K562 (cell line): ENCODE data around the gene EN2.
A peak's percentile ranks its signal among the peaks of the same experiment; 100 is the strongest.

ENCODE experiments used
- CBX8 ChIP-seq: fragments of 200-600 bp; sonication (generic); IDR thresholded peaks from 2 replicates; pipeline ENCODE4 v1.6.1; 2012; ENCODE audit warnings: borderline replicate concordance, mixed run types, low read depth, mild to moderate bottlenecking, moderate library complexity, mixed read lengths, low read length, control low read depth, inconsistent platforms; ENCODE audit not compliant: poor library complexity, severe bottlenecking; ENCODE audit errors: extremely low read depth
- CTCF ChIP-seq, 3 experiments: IDR thresholded peaks in 2 of 3; conservative IDR thresholded peaks in 1 of 3; 2 replicates each; pipeline ENCODE4 v1.5.1; 2011 to 2012; ENCODE audit warnings: low read length in 3 of 3, mild to moderate bottlenecking in 3 of 3, control low read depth in 2 of 3, improper control_type of control experiment in 1 of 3, inconsistent platforms in 1 of 3, low read depth in 1 of 3, mixed read lengths in 1 of 3, moderate library complexity in 1 of 3; ENCODE audit not compliant: insufficient read depth in 2 of 3
- FOXA1 ChIP-seq: fragments of 450-650 bp; IDR thresholded peaks from 2 replicates; pipeline ENCODE4 v1.6.1; 2016; ENCODE audit warnings: mild to moderate bottlenecking, borderline replicate concordance
- POLR2A ChIP-seq: fragments of 450-650 bp; conservative IDR thresholded peaks from 2 replicates; pipeline ENCODE4 v1.6.1; 2016
- STAT5A ChIP-seq: IDR thresholded peaks from 2 replicates; pipeline ENCODE4 v1.6.1; 2012; ENCODE audit warnings: low read length, inconsistent platforms, borderline replicate concordance

- peak; percentile 28 for TF ChIP-seq CBX8
- no peak for TF ChIP-seq STAT5A
- no peak for TF ChIP-seq POLR2A
- TF ChIP-seq CTCF (IDR thresholded peaks at IDR 0.05 in 2 of 3, conservative IDR thresholded peaks at IDR 0.05 in 1 of 3; ENCODE audit: insufficient read depth in 2 of 3, low read depth in 1 of 3, low read length in 3 of 3): no peak
- no peak for TF ChIP-seq FOXA1
Observed at GRCh38 chr7:155506854-155507337, 49.0 kb downstream of the EN2 start.
